DND-41 (cell line): ENCODE measurements around the gene CYP11A1.

Experiments used
- EZH2 ChIP-seq: IDR thresholded peaks from 3 replicates; pipeline ENCODE4 v1.6.1; 2012; ENCODE audit warnings: borderline replicate concordance, low read depth, mild to moderate bottlenecking, moderate library complexity, low read length, inconsistent platforms; ENCODE audit not compliant: severe bottlenecking
- TF ChIP-seq, protein P1 (sequence below): IDR thresholded peaks from 2 replicates; pipeline ENCODE4 v1.5.1; 2012; ENCODE audit warnings: borderline replicate concordance, low read length, moderate library complexity, mild to moderate bottlenecking; ENCODE audit not compliant: poor library complexity, severe bottlenecking; ENCODE audit errors: extremely low read depth

DNA sequence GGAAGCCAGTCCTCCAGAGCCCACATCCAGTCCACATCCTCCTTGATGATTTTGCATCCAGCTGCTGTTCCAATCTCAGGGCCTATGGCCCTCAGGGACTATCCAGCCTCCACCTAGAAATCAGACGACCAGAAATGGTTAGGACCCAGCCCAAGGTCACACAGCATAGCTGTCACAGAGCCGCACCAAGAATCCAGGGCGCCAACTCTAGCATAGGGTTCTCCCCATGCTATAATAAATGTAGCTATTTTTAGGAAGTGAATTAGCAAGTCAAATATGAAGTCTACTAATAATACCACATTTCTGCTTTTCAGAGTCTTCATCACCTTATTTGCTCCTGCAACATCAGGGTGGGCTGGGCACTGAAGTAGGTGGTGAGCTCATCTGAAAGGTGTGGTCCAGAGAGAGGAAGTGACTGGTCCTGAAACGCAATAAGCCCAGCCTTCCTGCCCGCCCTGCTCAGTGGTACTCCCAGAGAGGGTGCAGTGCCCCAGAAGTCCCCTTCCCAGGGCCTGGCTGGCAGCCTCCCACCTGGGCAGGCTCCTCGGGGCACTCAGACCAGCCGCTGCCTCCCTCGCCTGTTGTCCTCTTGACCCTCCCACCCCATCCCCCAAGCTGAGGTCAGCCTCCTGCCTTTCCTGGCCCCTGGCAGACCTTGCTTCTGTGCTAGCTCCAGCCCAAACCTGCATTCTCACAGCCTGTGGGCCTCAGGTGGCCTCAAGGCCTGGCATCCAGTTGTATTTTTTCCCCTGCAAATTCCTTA, 17.6 kb upstream of the CYP11A1 start:
- TF ChIP-seq, protein P1, sequence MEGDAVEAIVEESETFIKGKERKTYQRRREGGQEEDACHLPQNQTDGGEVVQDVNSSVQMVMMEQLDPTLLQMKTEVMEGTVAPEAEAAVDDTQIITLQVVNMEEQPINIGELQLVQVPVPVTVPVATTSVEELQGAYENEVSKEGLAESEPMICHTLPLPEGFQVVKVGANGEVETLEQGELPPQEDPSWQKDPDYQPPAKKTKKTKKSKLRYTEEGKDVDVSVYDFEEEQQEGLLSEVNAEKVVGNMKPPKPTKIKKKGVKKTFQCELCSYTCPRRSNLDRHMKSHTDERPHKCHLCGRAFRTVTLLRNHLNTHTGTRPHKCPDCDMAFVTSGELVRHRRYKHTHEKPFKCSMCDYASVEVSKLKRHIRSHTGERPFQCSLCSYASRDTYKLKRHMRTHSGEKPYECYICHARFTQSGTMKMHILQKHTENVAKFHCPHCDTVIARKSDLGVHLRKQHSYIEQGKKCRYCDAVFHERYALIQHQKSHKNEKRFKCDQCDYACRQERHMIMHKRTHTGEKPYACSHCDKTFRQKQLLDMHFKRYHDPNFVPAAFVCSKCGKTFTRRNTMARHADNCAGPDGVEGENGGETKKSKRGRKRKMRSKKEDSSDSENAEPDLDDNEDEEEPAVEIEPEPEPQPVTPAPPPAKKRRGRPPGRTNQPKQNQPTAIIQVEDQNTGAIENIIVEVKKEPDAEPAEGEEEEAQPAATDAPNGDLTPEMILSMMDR = no peak
- no peak for TF ChIP-seq EZH2
